C4-2B (cell line): ENCODE measurements around the gene ECE1.

Experiments used
- H3K27ac ChIP-seq: fragments of 450-650 bp; 2 replicates; pipeline ENCODE4 v1.5.1; 2017
- CTCF ChIP-seq: fragments of 450-650 bp; conservative IDR thresholded peaks from 2 replicates; pipeline ENCODE4 v1.5.1; 2017; ENCODE audit warnings: mild to moderate bottlenecking
- ZFX ChIP-seq: fragments of 450-650 bp; IDR thresholded peaks from 2 replicates; pipeline ENCODE4 v1.6.1; 2017

ECE1 gene

GRCh38 chr1:21312407-21312992 lies 22.2 kb upstream of the ECE1 start:
- no peak overlapping the region for H3K27ac ChIP-seq
- TF ChIP-seq CTCF (no peak), ZFX (no peak)

- no peak overlapping the region for H3K27ac ChIP-seq
- TF ChIP-seq ZFX (no peak), CTCF (no peak)
Observed at GRCh38 chr1:21311016-21311415, 20.8 kb upstream of the ECE1 start.

GRCh38 chr1:21308847-21309652 lies 18.8 kb upstream of the ECE1 start:
- H3K27ac ChIP-seq, result peak overlapping the region; percentile 44
- no peak for TF ChIP-seq ZFX
- no peak for TF ChIP-seq CTCF

- peak overlapping the region; percentile 44 for H3K27ac ChIP-seq
Observed at GRCh38 chr1:21308330-21308729, 18.1 kb upstream of the ECE1 start.

GRCh38 chr1:21307663-21308305 lies 17.5 kb upstream of the ECE1 start:
- TF ChIP-seq ZFX (no peak), CTCF (no peak)
- H3K27ac ChIP-seq, result peak overlapping the region; percentile 44

More at GRCh38 chr1:21308330-21308729, 18.1 kb upstream of the ECE1 start:
- TF ChIP-seq CTCF (no peak), ZFX (no peak)

GRCh38 chr1:21307210-21307609 lies 16.9 kb upstream of the ECE1 start:
- H3K27ac ChIP-seq, result no peak overlapping the region
- no peak for TF ChIP-seq ZFX
- no peak for TF ChIP-seq CTCF

GRCh38 chr1:21305900-21306189 lies 15.6 kb upstream of the ECE1 start:
- TF ChIP-seq ZFX (no peak), CTCF (no peak)
- no peak overlapping the region for H3K27ac ChIP-seq
